Skeletal muscle satellite cell (primary cell): ENCODE measurements around the gene SOX6.

Experiments used
- H3K27me3 ChIP-seq: 2 replicates; pipeline ENCODE4 v1.7.0; 2013; ENCODE audit warnings: low read length; ENCODE audit not compliant: control insufficient read depth, insufficient read depth
- H3K36me3 ChIP-seq: 2 replicates; pipeline ENCODE4 v1.7.0; 2013; ENCODE audit warnings: mild to moderate bottlenecking, control low read depth, low read length; ENCODE audit not compliant: insufficient read depth
- H3K4me1 ChIP-seq: 2 replicates; pipeline ENCODE4 v1.7.0; 2013; ENCODE audit warnings: low read length; ENCODE audit not compliant: control insufficient read depth, insufficient read depth
- H3K4me2 ChIP-seq: 2 replicates; pipeline ENCODE4 v1.7.0; 2013; ENCODE audit warnings: mild to moderate bottlenecking, low read length
- H3K4me3 ChIP-seq: 2 replicates; pipeline ENCODE4 v1.7.0; 2013; ENCODE audit warnings: low read length
- H3K9ac ChIP-seq: 2 replicates; pipeline ENCODE4 v1.7.0; 2013; ENCODE audit warnings: mild to moderate bottlenecking, low read depth, low read length, moderate library complexity
- H3K9me3 ChIP-seq: replicated peaks from 2 replicates; pipeline ENCODE4 v1.7.0; 2013; ENCODE audit warnings: mild to moderate bottlenecking, control low read depth, low read length

Gene SOX6

DNA sequence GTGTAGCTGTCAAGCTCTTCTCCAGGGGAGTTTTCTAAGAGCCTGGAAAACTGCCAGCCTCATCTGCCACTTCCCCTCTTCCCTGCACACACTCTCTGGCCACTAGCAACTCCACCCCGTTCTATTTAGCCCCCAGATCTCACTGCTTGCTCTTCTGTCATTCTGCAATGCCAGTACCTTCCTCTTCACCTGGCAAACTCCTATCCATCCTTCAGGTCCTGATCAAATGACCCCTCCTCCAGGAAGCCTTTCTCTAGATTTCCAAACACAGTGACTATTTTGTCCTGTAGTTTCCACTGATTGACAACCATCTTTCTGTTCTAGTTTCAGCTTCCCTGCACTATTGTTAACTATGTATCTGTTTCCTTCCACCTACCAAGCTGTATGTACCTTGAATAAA lies 437.7 kb downstream of the SOX6 start:
- no peak overlapping the region for H3K9ac ChIP-seq
- no peak overlapping the region for H3K4me2 ChIP-seq
- H3K27me3 ChIP-seq: peaks cover 17% of the 10 kb centered on the region
- no peaks in the 10 kb centered on the region for H3K9me3 ChIP-seq
- H3K4me1 ChIP-seq: no peaks in the 10 kb centered on the region
- no peaks in the 10 kb centered on the region for H3K36me3 ChIP-seq
- H3K4me3 ChIP-seq: no peak overlapping the region

DNA sequence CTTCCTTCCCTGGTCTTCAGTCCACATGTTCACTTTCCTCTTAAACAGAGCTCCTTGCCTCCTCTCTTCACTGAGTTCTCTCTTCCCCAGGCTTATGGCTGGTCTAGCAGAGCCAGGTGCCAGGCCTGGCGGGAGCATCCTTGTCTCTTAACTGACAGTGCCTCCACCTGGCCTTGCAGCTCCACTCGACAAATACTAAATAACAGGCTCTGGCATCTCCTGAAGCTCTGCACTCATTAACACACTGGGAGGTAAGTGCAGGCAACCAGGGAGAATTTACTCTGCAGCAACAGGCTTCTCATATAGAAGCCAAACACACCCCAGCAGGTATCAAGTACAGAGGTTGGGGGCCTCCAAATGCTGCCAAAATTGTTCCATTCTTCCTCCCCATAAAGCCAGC lies 438.1 kb downstream of the SOX6 start:
- Histone ChIP-seq H3K4me1 (no peaks in the 10 kb centered on the region), H3K4me2 (no peak overlapping the region), H3K36me3 (no peaks in the 10 kb centered on the region), H3K9me3 (no peaks in the 10 kb centered on the region), H3K27me3 (peaks cover 17% of the 10 kb centered on the region), H3K9ac (no peak overlapping the region), H3K4me3 (no peak overlapping the region)
